ENCODE results near the gene KIF16B.

Gene KIF16B

GRCh38 chr20:16390991-16391390 is 182.3 kb downstream of the KIF16B start:
- no peak for FAIRE-seq

- FAIRE-seq = no peak
These were observed 184.5 kb downstream of the KIF16B start for GRCh38 chr20:16388731-16389130.

GRCh38 chr20:16387666-16388065 is 185.6 kb downstream of the KIF16B start:
- FAIRE-seq = no peak

- no peak for FAIRE-seq
These were observed 187.4 kb downstream of the KIF16B start for GRCh38 chr20:16385891-16386290.

- no peak for FAIRE-seq
These were observed 187.8 kb downstream of the KIF16B start for GRCh38 chr20:16385462-16385861.

- no peak for FAIRE-seq
These were observed 191.8 kb downstream of the KIF16B start for GRCh38 chr20:16381444-16381843.

- no peak for FAIRE-seq
These were observed 194.4 kb downstream of the KIF16B start for GRCh38 chr20:16378712-16379370.

- no peak for FAIRE-seq
These were observed 195.1 kb downstream of the KIF16B start for GRCh38 chr20:16378122-16378521.

GRCh38 chr20:16369441-16369840 is 203.8 kb downstream of the KIF16B start:
- no peak for FAIRE-seq

GRCh38 chr20:16368645-16369292 is 204.5 kb downstream of the KIF16B start:
- FAIRE-seq = no peak

- FAIRE-seq = no peak
These were observed 205.2 kb downstream of the KIF16B start for GRCh38 chr20:16367948-16368560.

- FAIRE-seq = no peak
These were observed 206.7 kb downstream of the KIF16B start for GRCh38 chr20:16366529-16366928.

GRCh38 chr20:16364320-16364687 is 208.9 kb downstream of the KIF16B start:
- no peak for FAIRE-seq

GRCh38 chr20:16363506-16364319 is 209.5 kb downstream of the KIF16B start:
- FAIRE-seq = no peak

- FAIRE-seq = no peak
These were observed 210.6 kb downstream of the KIF16B start for GRCh38 chr20:16362642-16363041.

GRCh38 chr20:16360668-16361067 is 212.6 kb downstream of the KIF16B start:
- no peak for FAIRE-seq

GRCh38 chr20:16353417-16353781 is 219.8 kb downstream of the KIF16B start:
- no peak for FAIRE-seq

- FAIRE-seq = no peak
These were observed 220.4 kb downstream of the KIF16B start for GRCh38 chr20:16352751-16353416.

GRCh38 chr20:16352321-16352720 is 220.9 kb downstream of the KIF16B start:
- FAIRE-seq = no peak

GRCh38 chr20:16351415-16351814 is 221.8 kb downstream of the KIF16B start:
- no peak for FAIRE-seq

- no peak for FAIRE-seq
These were observed 222.8 kb downstream of the KIF16B start for GRCh38 chr20:16350465-16350864.

- FAIRE-seq = no peak
These were observed 223.6 kb downstream of the KIF16B start for GRCh38 chr20:16349523-16350260.
